Iris pigment epithelial cell (primary cell): Measurements from ENCODE around the gene SNRNP48.

Source experiments
- DNase-seq: peaks from one replicate; pipeline ENCODE4 v3.0.0-alpha.2; 2011; ENCODE audit warnings: low read depth

Gene SNRNP48

DNA sequence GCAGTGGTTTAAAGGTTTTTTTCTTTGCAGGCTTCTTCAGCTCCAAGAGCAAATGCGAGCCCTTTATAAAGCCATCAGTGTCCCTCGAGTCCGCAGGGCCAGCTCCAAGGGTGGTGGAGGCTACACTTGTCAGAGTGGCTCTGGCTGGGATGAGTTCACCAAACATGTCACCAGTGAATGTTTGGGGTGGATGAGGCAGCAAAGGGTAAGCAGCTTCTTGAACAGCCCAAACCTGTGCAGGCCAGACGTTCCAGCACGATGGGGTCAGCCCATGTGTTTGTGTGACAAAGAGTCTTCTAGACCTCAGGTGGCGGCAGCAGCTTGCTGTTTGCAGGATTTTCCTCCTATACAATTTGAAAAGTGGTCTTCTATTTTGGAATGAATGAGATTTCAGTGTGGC lies 30.8 kb upstream of the SNRNP48 start:
- DNase-seq = no peak

DNA sequence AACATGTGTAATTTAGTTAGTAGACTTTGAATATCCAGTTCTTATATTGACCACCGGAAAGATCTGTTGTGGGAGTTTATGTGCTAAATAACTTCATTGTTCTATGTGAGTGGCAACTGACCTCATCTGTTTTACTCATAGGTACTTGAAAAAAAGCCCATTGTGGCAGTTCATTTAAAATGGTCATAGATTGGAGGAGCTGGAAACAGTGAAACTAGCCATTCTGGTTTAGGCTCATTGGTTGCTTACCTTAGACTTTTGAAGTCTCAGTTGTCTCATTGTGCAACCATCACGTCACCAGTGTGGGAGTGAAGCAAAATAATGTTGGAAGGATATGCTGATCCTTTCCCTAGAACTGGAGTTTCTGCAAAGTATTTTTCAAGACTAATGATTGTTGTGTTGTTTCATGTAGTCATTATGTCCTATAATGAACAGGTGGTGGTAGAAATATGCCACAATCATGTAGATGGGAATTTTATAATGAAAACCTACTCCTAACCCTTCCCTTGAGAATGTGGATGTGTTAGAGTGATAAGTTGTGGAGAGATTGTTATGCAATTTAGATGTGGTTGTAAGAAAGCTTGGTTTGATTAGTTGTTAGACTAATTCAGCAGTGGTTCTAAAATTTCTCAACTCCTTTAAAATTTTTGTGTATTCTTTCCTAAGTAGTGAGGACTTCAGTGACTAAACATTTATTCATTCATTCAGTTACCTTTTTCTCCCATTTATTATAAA lies 30.2 kb upstream of the SNRNP48 start:
- no peak for DNase-seq

DNA sequence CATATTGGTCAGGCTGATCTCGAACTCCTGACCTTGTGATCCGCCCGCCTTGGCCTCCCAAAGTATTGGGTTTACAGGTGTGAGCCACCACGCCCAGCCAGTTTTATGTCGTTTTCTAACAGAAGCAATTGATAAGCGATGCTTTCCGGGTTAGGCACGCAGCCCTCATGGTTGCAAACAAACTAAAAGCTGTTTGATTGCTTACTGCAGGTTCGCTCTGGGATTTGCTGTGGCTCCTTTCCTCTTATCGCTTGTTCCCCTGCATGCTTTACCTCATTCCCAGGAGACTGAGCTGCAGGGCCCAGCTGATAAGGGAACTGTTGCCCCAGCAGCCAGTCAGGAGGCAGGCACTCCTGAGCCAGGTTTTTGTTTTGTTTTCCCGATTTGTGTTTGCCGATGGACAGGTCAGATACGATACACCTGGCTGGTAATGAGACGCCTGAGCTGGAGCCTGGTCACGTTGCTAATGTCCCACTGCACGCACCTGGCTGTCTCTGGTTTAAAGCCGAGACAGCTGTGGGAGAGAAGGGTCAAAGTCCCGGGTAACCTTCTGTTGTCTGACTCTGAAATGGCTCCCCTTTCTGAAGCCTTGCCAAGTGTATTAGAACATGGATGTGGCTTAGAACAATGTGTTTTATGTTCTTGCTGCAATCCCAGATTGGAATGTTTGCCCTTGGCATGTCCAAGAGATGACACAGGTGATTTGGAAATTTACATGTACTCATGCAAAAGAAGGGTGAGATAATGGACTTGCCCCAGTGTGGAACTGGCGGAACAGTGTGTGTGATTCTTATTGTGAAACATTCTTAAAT lies 28.6 kb upstream of the SNRNP48 start:
- no peak for DNase-seq

DNA sequence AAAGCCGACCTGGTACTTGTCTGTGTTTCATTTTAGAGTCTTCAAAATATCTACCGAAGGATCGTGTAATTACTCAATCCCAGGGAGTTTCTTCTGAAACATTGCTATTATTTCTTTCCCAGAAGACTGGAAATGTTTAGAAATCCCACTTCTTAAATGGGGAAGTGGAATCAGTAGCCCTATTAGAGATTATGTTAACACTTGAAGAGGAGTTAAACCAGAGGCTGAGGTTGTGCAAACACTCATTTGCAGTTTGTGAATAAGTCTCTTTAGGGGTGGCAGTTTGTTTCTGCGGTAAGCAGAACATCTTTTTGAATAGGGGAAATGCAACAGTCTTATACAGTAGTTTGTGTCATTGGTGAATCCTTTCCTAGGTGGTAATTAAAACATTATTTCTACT lies 27.2 kb upstream of the SNRNP48 start:
- no peak for DNase-seq

DNA sequence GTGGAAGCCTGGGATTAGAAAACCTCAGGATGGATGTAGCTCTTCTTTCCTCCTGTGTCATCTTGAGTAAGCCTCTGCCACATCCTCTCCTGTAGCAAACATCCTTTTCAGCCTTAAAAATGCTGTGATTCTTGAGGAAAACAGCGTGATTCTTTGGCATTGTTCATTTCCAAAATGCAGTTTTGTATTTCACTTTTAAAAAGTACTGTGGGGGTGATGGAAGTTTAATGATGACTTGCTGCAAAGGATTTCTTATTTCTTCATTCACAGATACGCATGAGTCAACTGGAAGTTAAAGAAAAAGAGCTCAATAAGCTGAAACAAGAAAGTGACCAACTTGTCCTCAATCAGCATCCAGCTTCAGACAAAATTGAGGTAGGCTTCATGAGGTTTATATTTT lies 23.9 kb upstream of the SNRNP48 start:
- DNase-seq = no peak

DNA sequence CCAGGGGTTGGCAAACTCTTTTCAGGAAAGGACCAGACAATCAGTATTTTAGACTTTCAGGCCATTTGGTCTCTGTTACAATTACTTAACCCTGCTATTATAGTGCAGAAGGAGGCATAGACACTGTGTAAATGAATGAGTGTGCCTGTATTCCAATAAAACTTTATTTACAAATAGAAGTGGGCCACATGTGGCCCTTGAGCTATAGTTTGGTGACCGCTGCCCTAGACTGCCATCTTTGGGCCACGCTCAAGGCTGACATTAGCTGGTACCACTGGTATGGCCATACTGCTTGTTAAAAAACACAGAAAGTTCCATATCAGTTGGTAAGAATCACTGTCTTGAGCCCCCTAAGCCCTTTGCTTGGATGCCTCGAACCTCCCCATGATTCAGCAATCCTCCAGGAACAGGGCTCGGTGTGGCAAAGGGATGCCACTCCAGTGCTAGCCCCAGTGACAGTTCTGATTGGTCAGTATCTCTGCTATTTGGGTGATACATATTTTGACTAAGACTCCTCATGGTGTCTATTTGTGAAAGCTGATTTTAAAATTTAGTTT lies 23.3 kb upstream of the SNRNP48 start:
- DNase-seq = no peak

DNA sequence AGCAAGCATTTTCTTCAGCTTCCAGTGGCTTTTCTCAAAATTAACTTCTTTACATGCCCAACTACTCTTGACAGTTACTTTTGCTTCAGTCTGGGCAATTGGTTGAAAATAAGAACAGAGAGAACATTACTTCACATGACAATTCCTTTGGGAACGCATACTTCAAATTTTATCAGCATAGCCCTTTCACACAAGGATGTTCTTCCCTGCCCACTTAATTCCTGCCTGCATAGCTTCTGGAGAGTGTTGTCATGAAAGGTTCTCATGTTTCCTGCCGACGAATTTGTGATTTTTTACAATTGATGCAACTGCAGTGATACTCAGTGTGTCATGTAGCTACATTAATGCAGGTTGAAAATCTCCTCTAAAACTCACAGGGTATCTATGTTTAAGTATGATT lies 22.0 kb upstream of the SNRNP48 start:
- peak; percentile 46 for DNase-seq

DNA sequence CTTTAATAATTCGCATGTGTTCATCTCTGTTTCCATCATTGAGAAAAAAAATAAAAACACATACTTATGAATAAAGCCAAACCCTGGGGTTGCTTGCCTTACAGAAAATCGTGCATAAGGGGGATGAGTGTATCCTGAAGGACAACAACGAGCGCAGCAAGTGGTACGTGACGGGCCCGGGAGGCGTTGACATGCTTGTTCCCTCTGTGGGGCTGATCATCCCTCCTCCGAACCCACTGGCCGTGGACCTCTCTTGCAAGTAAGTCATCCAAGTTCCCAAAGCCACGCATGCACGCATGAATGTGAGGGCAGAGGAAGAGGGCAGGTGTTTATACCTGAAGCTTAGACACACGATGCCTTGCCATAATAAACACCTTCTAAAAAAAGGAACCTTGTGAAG lies 20.9 kb upstream of the SNRNP48 start:
- DNase-seq = no peak

DNA sequence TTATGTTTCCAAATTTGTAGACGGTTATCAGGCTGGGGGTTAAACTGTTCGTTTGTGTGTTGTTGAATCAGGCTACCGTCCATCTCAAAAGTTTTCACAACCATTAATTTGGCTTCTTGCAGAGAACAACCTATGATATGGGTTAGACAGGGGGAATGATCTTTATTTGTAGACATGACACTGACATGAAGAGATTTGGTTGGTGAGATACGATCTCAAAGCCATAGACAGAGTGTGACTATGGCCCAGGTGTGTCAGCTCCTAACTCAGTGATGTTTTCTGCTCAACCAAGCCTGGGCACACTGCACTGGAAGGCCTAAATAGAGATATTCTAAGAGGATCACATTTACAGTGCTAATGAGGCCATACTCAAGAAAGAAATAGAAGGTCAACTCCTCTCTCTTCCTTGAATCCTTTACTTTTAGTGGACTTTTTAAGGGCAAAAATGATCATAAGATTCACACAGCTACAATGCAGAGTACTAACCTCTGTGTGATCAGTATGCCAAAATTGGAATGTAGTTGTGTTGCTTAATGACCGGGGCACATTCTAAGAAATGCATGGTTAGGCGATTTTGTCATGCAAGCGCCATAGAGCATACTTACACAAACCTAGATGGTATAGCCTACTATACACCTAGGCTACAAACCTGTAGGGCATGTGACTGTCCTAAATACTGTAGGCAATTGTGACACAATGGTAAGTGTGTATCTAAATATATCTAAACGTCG lies 17.6 kb upstream of the SNRNP48 start:
- DNase-seq = no peak

DNA sequence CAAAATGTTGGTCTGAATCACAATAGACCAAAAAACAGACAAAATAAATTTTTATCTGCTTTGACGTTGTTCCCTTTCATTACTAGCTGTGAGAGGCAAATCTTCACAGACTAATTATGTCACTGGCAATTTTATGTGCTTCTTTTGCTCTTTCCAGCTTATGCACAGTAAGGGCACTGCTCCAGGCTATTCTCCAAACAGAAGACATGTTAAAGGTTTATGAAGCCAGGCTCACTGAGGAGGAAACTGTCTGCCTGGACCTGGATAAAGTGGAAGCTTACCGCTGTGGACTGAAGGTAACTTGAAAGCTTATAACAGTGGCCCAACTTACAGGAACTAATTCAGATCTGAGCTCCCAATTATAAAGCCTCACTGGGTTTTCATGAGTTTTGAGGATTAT lies 15.5 kb upstream of the SNRNP48 start:
- DNase-seq = no peak

DNA sequence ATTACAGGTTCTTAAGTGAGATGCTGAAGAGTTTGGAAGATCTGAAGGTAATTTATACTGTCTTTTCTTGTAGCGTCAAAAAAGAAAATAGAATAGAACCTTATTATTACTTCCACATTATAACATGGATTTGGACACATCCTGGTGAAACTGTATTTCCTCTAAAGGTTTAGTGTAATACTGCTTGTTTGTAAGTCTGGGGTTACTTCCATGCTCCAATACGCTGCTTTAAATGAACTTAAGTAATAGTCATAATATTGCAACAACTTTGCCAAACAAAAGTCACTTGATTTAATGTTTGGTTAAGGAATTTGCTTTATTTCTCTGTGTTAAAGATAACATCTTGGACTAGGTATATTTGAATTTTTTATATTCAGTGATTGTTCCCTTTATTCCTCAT lies 11.5 kb upstream of the SNRNP48 start:
- DNase-seq = no peak

DNA sequence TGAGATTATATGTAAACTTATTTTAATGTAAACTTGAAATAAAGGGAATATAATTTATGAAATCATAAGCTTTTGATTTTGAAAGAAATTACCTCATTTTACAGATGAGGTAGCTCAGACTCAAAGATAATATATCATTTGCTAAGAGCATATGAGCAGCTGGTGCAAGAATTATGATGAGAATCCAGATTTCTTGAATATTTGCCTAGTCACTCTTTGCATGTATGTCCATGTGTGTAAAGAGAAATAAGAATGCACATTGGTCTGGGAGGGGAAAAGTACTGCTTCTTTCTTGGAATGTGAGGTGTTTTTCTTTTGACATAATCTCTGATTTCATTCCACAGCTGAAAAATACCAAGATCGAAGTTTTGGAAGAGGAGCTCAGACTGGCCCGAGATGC lies 11.1 kb upstream of the SNRNP48 start:
- no peak for DNase-seq

DNA sequence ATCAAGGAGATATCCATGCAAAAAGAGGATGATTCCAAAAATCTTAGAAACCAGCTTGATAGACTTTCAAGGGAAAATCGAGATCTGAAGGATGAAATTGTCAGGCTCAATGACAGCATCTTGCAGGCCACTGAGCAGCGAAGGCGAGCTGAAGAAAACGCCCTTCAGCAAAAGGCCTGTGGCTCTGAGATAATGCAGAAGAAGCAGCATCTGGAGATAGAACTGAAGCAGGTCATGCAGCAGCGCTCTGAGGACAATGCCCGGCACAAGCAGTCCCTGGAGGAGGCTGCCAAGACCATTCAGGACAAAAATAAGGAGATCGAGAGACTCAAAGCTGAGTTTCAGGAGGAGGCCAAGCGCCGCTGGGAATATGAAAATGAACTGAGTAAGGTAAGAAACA lies 10.1 kb upstream of the SNRNP48 start:
- DNase-seq = no peak

DNA sequence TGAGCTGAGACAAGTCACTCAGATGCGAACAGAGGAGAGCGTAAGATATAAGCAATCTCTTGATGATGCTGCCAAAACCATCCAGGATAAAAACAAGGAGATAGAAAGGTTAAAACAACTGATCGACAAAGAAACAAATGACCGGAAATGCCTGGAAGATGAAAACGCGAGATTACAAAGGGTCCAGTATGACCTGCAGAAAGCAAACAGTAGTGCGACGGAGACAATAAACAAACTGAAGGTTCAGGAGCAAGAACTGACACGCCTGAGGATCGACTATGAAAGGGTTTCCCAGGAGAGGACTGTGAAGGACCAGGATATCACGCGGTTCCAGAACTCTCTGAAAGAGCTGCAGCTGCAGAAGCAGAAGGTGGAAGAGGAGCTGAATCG lies 9.5 kb upstream of the SNRNP48 start:
- no peak for DNase-seq

DNA sequence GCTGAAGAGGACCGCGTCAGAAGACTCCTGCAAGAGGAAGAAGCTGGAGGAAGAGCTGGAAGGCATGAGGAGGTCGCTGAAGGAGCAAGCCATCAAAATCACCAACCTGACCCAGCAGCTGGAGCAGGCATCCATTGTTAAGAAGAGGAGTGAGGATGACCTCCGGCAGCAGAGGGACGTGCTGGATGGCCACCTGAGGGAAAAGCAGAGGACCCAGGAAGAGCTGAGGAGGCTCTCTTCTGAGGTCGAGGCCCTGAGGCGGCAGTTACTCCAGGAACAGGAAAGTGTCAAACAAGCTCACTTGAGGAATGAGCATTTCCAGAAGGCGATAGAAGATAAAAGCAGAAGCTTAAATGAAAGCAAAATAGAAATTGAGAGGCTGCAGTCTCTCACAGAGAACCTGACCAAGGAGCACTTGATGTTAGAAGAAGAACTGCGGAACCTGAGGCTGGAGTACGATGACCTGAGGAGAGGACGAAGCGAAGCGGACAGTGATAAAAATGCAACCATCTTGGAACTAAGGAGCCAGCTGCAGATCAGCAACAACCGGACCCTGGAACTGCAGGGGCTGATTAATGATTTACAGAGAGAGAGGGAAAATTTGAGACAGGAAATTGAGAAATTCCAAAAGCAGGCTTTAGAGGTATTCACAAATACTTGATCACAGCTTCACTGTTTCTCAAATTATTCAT lies 8.9 kb upstream of the SNRNP48 start:
- DNase-seq = no peak

DNA sequence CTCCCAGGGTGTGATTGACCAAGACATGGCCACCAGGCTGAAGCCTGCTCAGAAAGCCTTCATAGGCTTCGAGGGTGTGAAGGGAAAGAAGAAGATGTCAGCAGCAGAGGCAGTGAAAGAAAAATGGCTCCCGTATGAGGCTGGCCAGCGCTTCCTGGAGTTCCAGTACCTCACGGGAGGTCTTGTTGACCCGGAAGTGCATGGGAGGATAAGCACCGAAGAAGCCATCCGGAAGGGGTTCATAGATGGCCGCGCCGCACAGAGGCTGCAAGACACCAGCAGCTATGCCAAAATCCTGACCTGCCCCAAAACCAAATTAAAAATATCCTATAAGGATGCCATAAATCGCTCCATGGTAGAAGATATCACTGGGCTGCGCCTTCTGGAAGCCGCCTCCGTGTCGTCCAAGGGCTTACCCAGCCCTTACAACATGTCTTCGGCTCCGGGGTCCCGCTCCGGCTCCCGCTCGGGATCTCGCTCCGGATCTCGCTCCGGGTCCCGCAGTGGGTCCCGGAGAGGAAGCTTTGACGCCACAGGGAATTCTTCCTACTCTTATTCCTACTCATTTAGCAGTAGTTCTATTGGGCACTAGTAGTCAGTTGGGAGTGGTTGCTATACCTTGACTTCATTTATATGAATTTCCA lies 4.6 kb upstream of the SNRNP48 start:
- no peak for DNase-seq

DNA sequence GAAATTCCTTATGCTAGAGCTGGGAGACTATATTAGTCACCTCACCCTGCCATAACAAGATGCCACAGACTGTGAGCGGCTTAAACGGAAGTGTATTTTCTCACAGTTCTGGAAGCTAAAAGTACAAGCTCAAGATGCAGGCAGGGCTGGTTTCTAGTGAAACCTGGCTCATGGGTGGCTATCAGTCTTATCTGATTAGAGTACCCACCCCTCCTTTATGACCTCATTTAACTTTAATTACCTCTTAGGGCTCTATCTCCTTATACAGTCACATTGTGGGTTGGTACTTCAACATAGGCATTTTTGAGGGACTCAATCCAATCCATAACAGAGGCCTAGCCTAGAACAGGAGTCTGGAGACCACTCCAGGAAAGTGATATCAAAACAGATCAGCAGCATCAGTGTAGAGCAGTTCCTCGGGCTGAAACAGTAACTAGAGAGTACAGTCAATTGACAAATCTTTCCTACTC lies 2.3 kb upstream of the SNRNP48 start:
- peak; percentile 18 for DNase-seq

DNA sequence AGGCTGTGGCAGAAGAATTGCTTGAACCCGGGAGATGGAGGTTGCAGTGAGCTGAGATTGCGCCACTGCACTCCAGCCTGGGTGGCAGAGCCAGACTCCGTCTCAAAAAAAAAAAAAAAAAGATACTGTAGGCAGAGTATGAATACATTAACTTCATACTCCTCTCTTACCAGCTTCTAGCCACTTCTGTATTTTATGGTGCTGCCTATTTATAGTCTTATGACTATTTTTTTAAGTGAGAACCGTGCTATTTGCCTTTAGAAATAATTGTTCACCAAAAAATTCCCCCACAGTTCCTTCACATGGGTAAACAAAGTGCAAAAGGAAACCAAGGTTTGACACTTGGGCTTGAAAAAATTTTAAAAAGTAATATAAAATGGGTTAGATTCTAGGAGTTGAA lies 1.5 kb upstream of the SNRNP48 start:
- DNase-seq = no peak

DNA sequence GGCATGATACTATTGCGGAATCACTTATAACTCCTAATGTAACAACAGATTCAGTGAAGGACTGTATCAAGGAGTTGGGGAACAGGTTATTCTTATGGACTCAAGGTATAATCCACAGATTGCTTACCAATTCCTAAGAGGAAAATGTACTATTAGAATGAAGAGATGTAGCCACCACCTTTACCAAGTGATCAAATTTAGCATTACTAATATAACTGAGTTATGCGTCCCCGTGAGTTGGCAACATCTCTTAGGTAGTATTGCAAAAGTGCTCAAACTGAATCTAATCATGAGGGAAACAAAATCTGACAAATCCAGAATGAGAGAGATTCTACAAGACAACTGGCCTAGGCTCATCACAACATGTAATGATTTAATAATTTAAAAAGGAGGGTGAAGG lies 777 bp upstream of the SNRNP48 start:
- no peak for DNase-seq

DNA sequence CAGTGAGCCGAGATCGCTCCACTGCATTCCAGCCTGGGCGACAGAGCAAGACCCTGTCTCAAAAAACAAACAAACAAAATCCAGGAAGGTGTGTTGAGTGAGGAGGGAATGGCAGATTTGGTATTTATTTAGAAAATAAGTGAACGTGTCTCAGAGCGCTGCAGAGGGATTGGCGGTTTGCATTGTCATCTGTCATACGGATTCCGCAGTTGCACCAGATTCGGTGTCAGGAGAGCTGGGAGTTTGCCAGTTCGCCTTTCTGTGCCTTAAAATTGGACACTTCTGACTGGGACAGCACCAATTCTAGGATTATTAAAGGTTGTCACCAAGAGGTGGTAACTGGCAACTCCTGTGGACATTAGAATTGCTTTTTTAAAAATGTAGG lies 912 bp downstream of the SNRNP48 start:
- DNase-seq = no peak

DNA sequence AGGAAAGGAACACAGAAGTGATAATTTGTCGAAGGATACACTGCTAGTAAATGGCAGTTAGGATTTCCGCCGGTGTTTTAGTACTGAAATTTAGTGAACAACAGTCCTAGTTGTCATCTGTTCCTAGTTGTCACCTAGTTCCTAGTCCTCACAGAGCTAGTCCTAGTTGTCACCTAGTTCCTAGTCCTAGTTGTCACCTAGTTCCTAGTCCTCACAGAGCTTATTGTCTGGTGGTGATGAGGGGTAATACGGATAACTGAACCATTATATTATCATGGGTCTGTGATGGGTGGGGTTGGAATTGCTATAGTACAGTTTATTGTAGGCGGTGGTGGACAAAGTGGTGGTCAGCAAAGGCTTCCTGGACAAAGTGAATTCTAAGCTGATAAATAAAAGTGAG lies 1.8 kb downstream of the SNRNP48 start:
- no peak for DNase-seq

DNA sequence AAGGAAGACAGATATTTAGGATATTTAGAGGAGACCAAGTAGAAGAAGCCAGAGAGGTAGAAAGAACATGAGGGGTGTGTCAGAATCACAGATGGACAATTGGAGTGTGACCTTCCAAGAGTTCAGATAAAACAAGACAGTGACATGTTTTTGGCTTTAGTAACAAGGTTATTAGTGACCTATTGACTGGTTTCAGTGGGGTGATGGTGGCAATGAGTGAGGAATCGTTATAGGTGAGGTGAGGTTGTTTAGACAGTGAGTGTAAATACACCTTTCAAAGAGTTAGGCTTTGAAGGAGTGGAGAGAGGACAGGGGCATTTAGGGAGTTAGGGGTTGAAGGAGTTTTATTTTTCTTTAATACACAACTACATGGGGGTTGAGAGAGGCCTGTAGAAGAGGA lies 3.2 kb downstream of the SNRNP48 start:
- no peak for DNase-seq
